IMR-90 (cell line): ENCODE results near the gene NKAP. TPM values are rescaled to one million over a fixed set of nuclear protein-coding genes. Genes with fewer than 3 reads are reported as not detected.

ENCODE experiments used
- ATAC-seq: fragments of 200-7000 bp; cut with Tn5 transposase; 2 replicates; pipeline ENCODE4 v1.9.1; 2020; ENCODE audit warnings: low read depth, mild to moderate bottlenecking, moderate library complexity
- BruUV-seq: library from RNA; stranded (reverse); fragments of 400-500 nt; replicated peaks from 2 replicates; lab custom pipeline; 2021; lab: Mats Ljungman, UMichigan
- CTCF ChIA-PET: fragments of 300-600 bp; formaldehyde crosslinking; extraction: SDS; loops from one replicate; lab custom pipeline; 2021; ENCODE audit warnings: antibody characterized with exemption; lab: Yijun Ruan, JAX
- POLR2A ChIA-PET: fragments of 300-600 bp; sonication (Branson Sonifier 250); formaldehyde crosslinking; loops from one replicate; lab custom pipeline; 2022; ENCODE audit warnings: antibody characterized with exemption; ENCODE audit not compliant: unreplicated experiment; lab: Charles Lee
- DNase-seq: peaks from one replicate; pipeline ENCODE4 v3.0.0; 2013
- H2AFZ ChIP-seq: replicated peaks from 2 replicates; pipeline ENCODE3; 2013; ENCODE audit warnings: low read length, mild to moderate bottlenecking; ENCODE audit not compliant: poor library complexity
- H2AK5ac ChIP-seq: 2 replicates; pipeline ENCODE4 v1.6.1; 2013; ENCODE audit warnings: low read depth, low read length, inconsistent platforms
- H2AK9ac ChIP-seq: replicated peaks from 2 replicates; pipeline ENCODE3; 2013; ENCODE audit warnings: mild to moderate bottlenecking, low read depth, low read length, moderate library complexity; ENCODE audit not compliant: poor library complexity
- H2BK120ac ChIP-seq: 2 replicates; pipeline ENCODE4 v1.6.1; 2013; ENCODE audit warnings: low read depth, low read length, inconsistent platforms
- H2BK15ac ChIP-seq: 3 replicates; pipeline ENCODE4 v1.6.1; 2013; ENCODE audit warnings: low read depth, low read length, inconsistent platforms
- H2BK20ac ChIP-seq: 2 replicates; pipeline ENCODE4 v1.6.1; 2013; ENCODE audit warnings: low read depth, mild to moderate bottlenecking, inconsistent platforms, low read length, moderate library complexity
- H2BK5ac ChIP-seq: 2 replicates; pipeline ENCODE4 v1.6.1; 2013; ENCODE audit warnings: mild to moderate bottlenecking, low read depth, low read length, inconsistent platforms; ENCODE audit not compliant: poor library complexity, severe bottlenecking
- H3K14ac ChIP-seq: replicated peaks from 2 replicates; pipeline ENCODE4 v1.6.1; 2013; ENCODE audit warnings: low read depth, low read length, inconsistent platforms
- H3K18ac ChIP-seq: 2 replicates; pipeline ENCODE4 v1.6.1; 2013; ENCODE audit warnings: low read depth, low read length, control low read depth
- H3K23ac ChIP-seq: 2 replicates; pipeline ENCODE4 v1.6.1; 2013; ENCODE audit warnings: low read depth, low read length, inconsistent platforms
- H3K27ac ChIP-seq: 2 replicates; pipeline ENCODE4 v1.5.1; 2013; ENCODE audit warnings: mild to moderate bottlenecking, control low read depth, low read length; ENCODE audit not compliant: insufficient read depth
- H3K27me3 ChIP-seq: 2 replicates; pipeline ENCODE4 v1.6.1; 2013; ENCODE audit warnings: low read length; ENCODE audit not compliant: control insufficient read depth, insufficient read depth
- H3K36me3 ChIP-seq: 2 replicates; pipeline ENCODE4 v1.6.1; 2013; ENCODE audit warnings: low read length, mixed read lengths; ENCODE audit not compliant: control insufficient read depth, insufficient read depth
- H3K4ac ChIP-seq: 2 replicates; pipeline ENCODE4 v1.6.1; 2013; ENCODE audit warnings: low read depth, low read length, inconsistent platforms
- H3K4me1 ChIP-seq: 2 replicates; pipeline ENCODE4 v1.6.1; 2013; ENCODE audit warnings: low read length, mixed read lengths; ENCODE audit not compliant: control insufficient read depth, insufficient read depth
- H3K4me2 ChIP-seq: 2 replicates; pipeline ENCODE4 v1.6.1; 2013; ENCODE audit warnings: low read depth, mild to moderate bottlenecking, control low read depth, low read length, moderate library complexity
- H3K4me3 ChIP-seq: 2 replicates; pipeline ENCODE4 v1.5.1; 2013; ENCODE audit warnings: low read depth, mild to moderate bottlenecking, control low read depth, low read length, moderate library complexity; ENCODE audit not compliant: insufficient read depth
- H3K56ac ChIP-seq: 2 replicates; pipeline ENCODE4 v1.6.1; 2013; ENCODE audit warnings: low read length, inconsistent platforms; ENCODE audit not compliant: insufficient read depth; ENCODE audit errors: extremely low read depth
- H3K79me1 ChIP-seq, 2 experiments: 2 replicates each; pipeline ENCODE4 v1.6.1; 2013; ENCODE audit warnings: low read length in 2 of 2, inconsistent platforms in 1 of 2, low read depth in 1 of 2
- H3K9ac ChIP-seq: 2 replicates; pipeline ENCODE4 v1.6.1; 2013; ENCODE audit warnings: low read depth, low read length, control low read depth
- H3K9me1 ChIP-seq: 2 replicates; pipeline ENCODE4 v1.6.1; 2013; ENCODE audit warnings: low read length, inconsistent platforms; ENCODE audit not compliant: insufficient read depth
- H3K9me3 ChIP-seq: 2 replicates; pipeline ENCODE4 v1.6.1; 2013; ENCODE audit warnings: low read length; ENCODE audit not compliant: control insufficient read depth, insufficient read depth
- H4K20me1 ChIP-seq: 2 replicates; pipeline ENCODE4 v1.6.1; 2013; ENCODE audit warnings: low read length, inconsistent platforms; ENCODE audit not compliant: insufficient read depth
- H4K5ac ChIP-seq: 2 replicates; pipeline ENCODE4 v1.6.1; 2013; ENCODE audit warnings: mild to moderate bottlenecking, low read depth, low read length, control low read depth
- H4K8ac ChIP-seq, 2 experiments: 2 replicates each; pipeline ENCODE4 v1.6.1; 2013; ENCODE audit warnings: low read depth in 2 of 2, low read length in 2 of 2, control low read depth in 1 of 2, inconsistent platforms in 1 of 2
- H4K91ac ChIP-seq: 2 replicates; pipeline ENCODE4 v1.6.1; 2013; ENCODE audit warnings: low read depth, low read length, inconsistent platforms; ENCODE audit not compliant: insufficient read depth
- BHLHE40 ChIP-seq: fragments of 150-350 bp; IDR thresholded peaks from 2 replicates; pipeline ENCODE4 v1.6.1; 2016; ENCODE audit warnings: mild to moderate bottlenecking, low read depth, low read length
- CEBPB ChIP-seq: IDR thresholded peaks from 2 replicates; pipeline ENCODE4 v1.6.1; 2012; ENCODE audit warnings: low read depth, low read length, improper control_type of control experiment
- CTCF ChIP-seq: conservative IDR thresholded peaks from 2 replicates; pipeline ENCODE4 v1.5.1; 2012; ENCODE audit warnings: mild to moderate bottlenecking, low read depth, low read length, improper control_type of control experiment
- ELK1 ChIP-seq: fragments of 150-350 bp; IDR thresholded peaks from 2 replicates; pipeline ENCODE4 v1.6.1; 2016; ENCODE audit warnings: low read depth, mild to moderate bottlenecking, low read length, moderate library complexity, borderline replicate concordance
- FOS ChIP-seq: fragments of 150-350 bp; IDR thresholded peaks from 2 replicates; pipeline ENCODE4 v1.6.1; 2016; ENCODE audit warnings: low read depth, low read length
- MAFK ChIP-seq: IDR thresholded peaks from 2 replicates; pipeline ENCODE4 v1.6.1; 2012; ENCODE audit warnings: low read depth, low read length, improper control_type of control experiment
- MAZ ChIP-seq: IDR thresholded peaks from 2 replicates; pipeline ENCODE4 v1.6.1; 2012; ENCODE audit warnings: low read depth, mild to moderate bottlenecking, low read length, improper control_type of control experiment, moderate library complexity, borderline replicate concordance
- MXI1 ChIP-seq: IDR thresholded peaks from 2 replicates; pipeline ENCODE4 v1.6.1; 2012; ENCODE audit warnings: low read depth, mild to moderate bottlenecking, low read length, moderate library complexity, borderline replicate concordance
- NFE2L2 ChIP-seq: fragments of 150-350 bp; IDR thresholded peaks from 2 replicates; pipeline ENCODE4 v1.6.1; 2016; ENCODE audit warnings: low read depth, mild to moderate bottlenecking, low read length
- POLR2A ChIP-seq: IDR thresholded peaks from 2 replicates; pipeline ENCODE4 v1.6.1; 2012; ENCODE audit warnings: mild to moderate bottlenecking, low read depth, low read length
- RAD21 ChIP-seq: IDR thresholded peaks from 2 replicates; pipeline ENCODE4 v1.6.1; 2012; ENCODE audit warnings: low read length, improper control_type of control experiment
- RCOR1 ChIP-seq: IDR thresholded peaks from 2 replicates; pipeline ENCODE4 v1.6.1; 2012; ENCODE audit warnings: mild to moderate bottlenecking, low read length, improper control_type of control experiment; ENCODE audit not compliant: insufficient replicate concordance
- RFX5 ChIP-seq: IDR thresholded peaks from 2 replicates; pipeline ENCODE4 v1.8.0; 2012; ENCODE audit warnings: low read depth, mild to moderate bottlenecking, low read length, moderate library complexity
- SMC3 ChIP-seq: fragments of 150-350 bp; IDR thresholded peaks from 2 replicates; pipeline ENCODE4 v1.6.1; 2016; ENCODE audit warnings: low read depth, mild to moderate bottlenecking, antibody characterized with exemption, low read length, moderate library complexity
- USF2 ChIP-seq: fragments of 150-350 bp; IDR thresholded peaks from 2 replicates; pipeline ENCODE4 v1.6.1; 2017; ENCODE audit warnings: mild to moderate bottlenecking, antibody characterized with exemption, low read length, low read depth
- WGBS, 2 experiments: methylation state at CpG; one replicate each; pipeline versions ENCODE4 v1.1.5 to v1.1.7; 2013; ENCODE audit warnings: missing lambda C conversion rate in 2 of 2; ENCODE audit not compliant: insufficient read length in 1 of 2; ENCODE audit errors: extremely low coverage in 2 of 2; 5-methylcytosine and 5-hydroxymethylcytosine counted together
- dilution Hi-C: fragments of 300-500 bp; cut with HindIII; formaldehyde crosslinking; loops from one replicate; pipeline ENCODE4 v1.14.3; 2018; ENCODE audit warnings: low sequenced_read_pairs; ENCODE audit not compliant: unreplicated experiment
- in situ Hi-C: fragments of 300-500 bp; cut with MboI; formaldehyde crosslinking; loops from 3 replicates; pipeline ENCODE4 v1.14.3; 2019; ENCODE audit warnings: low sequenced_read_pairs, inconsistent platforms, mixed read lengths
- intact Hi-C: fragments of 100-400 bp; cut with micrococcal nuclease; formaldehyde crosslinking; loops from 2 replicates; pipeline ENCODE4 v1.10.0; 2022
- polyA plus RNA-seq, 3 experiments: library from polyadenylated mRNA; depleted of rRNA; stranded (reverse); fragments of >200 nt; gene quantifications; 2 replicates each; pipeline ENCODE4 v1.2.3, GENCODE V29; 2012; ENCODE audit warnings: low replicate concordance in 1 of 3
- total RNA-seq: library from RNA; depleted of rRNA; stranded (reverse); fragments of >200 nt; gene quantifications from 2 replicates; pipeline ENCODE4 v1.2.3, GENCODE V29; 2012

NKAP gene
- total and polyA plus RNA-seq, 2 of the 4 experiments (the other 2 are of a cell fraction), result 1.3 to 2.7 TPM

GRCh38 chrX:119942173-119942819, 1.3 kb downstream of the NKAP start:
- Histone ChIP-seq H2AK9ac (no peak overlapping the region), H2BK5ac (no peak overlapping the region), H4K91ac (no peak overlapping the region), H2AFZ (peak overlapping the region; percentile 87), H3K79me1 (peaks cover 3% of the 10 kb centered on the region in 2 experiments; a peak in 1 of 4 replicates), H3K18ac (no peak overlapping the region), H4K5ac (no peak overlapping the region), H4K8ac (no peak overlapping the region; a peak in 1 of 4 replicates), H4K20me1 (no peaks in the 10 kb centered on the region), H3K9me1 (no peaks in the 10 kb centered on the region), H3K9ac (peak overlapping the region; percentile 92; the same call in 1 of the 2 replicates), H2BK120ac (no peak overlapping the region), H2BK20ac (no peak overlapping the region), H3K4me2 (peak overlapping the region; percentile 89), H3K9me3 (no peaks in the 10 kb centered on the region), H2AK5ac (no peak overlapping the region), H3K36me3 (0 out of 2 replicates have a peak, but pooled peaks cover 2% of the 10 kb centered on the region), H3K4me1 (no peaks in the 10 kb centered on the region), H3K56ac (peak overlapping the region; percentile 32; the same call in 1 of the 2 replicates), H3K27ac (no peak overlapping the region), H3K23ac (no peak overlapping the region), H3K27me3 (no peaks in the 10 kb centered on the region), H3K4ac (no peak overlapping the region), H2BK15ac (no peak overlapping the region), H3K4me3 (peak overlapping the region; percentile 82), H3K14ac (no peak overlapping the region)
- intact Hi-C loops, result no loop called here
- DNase-seq (no peak), ATAC-seq (no peak)
- no TSS peak for BruUV-seq
- in situ Hi-C loops, result no loop called here
- WGBS, 2 experiments, result 70% methylated on average over 2 of the region's 13 CpGs; no CpG with 5 or more reads in 1 of the 2 experiments
- dilution Hi-C loops, result no loop called here
- ChIA-PET CTCF (interaction anchor here (0.6 kb wide), 1 partner anchor 485 kb away, joined by 3 read pairs; no protein-coding TSS in a partner anchor), POLR2A (no interaction called here)
- no peak for TF ChIP-seq CTCF
- TF ChIP-seq USF2, result no peak
- no peak for TF ChIP-seq FOS
- no peak for TF ChIP-seq MAFK
- no peak for TF ChIP-seq MAZ
- TF ChIP-seq ELK1, result no peak
- TF ChIP-seq RAD21, result no peak
- TF ChIP-seq RCOR1, result no peak
- TF ChIP-seq BHLHE40, result no peak
- no peak for TF ChIP-seq MXI1
- TF ChIP-seq CEBPB, result no peak
- TF ChIP-seq RFX5, result no peak
- no peak for TF ChIP-seq NFE2L2
- TF ChIP-seq POLR2A, result no peak
- no peak for TF ChIP-seq SMC3
